Measurements from ENCODE around the gene PHGDH.

- TF ChIP-seq CTCF (IDR thresholded peaks at IDR 0.05) (no peak), POLR2AphosphoS5 (IDR thresholded peaks at IDR 0.05) (no peak), POLR2A (IDR thresholded peaks at IDR 0.05) (no peak)
Measured at GRCh38 chr1:119673171-119673940, 38.4 kb upstream of the PHGDH start.
